DND-41 (cell line): ENCODE results near the gene ZNF541.

Source experiments
- EZH2 ChIP-seq: IDR thresholded peaks from 3 replicates; pipeline ENCODE4 v1.6.1; 2012; ENCODE audit warnings: borderline replicate concordance, low read depth, mild to moderate bottlenecking, moderate library complexity, low read length, inconsistent platforms; ENCODE audit not compliant: severe bottlenecking
- TF ChIP-seq, protein P1 (sequence below): IDR thresholded peaks from 2 replicates; pipeline ENCODE4 v1.5.1; 2012; ENCODE audit warnings: borderline replicate concordance, low read length, moderate library complexity, mild to moderate bottlenecking; ENCODE audit not compliant: poor library complexity, severe bottlenecking; ENCODE audit errors: extremely low read depth

DNA sequence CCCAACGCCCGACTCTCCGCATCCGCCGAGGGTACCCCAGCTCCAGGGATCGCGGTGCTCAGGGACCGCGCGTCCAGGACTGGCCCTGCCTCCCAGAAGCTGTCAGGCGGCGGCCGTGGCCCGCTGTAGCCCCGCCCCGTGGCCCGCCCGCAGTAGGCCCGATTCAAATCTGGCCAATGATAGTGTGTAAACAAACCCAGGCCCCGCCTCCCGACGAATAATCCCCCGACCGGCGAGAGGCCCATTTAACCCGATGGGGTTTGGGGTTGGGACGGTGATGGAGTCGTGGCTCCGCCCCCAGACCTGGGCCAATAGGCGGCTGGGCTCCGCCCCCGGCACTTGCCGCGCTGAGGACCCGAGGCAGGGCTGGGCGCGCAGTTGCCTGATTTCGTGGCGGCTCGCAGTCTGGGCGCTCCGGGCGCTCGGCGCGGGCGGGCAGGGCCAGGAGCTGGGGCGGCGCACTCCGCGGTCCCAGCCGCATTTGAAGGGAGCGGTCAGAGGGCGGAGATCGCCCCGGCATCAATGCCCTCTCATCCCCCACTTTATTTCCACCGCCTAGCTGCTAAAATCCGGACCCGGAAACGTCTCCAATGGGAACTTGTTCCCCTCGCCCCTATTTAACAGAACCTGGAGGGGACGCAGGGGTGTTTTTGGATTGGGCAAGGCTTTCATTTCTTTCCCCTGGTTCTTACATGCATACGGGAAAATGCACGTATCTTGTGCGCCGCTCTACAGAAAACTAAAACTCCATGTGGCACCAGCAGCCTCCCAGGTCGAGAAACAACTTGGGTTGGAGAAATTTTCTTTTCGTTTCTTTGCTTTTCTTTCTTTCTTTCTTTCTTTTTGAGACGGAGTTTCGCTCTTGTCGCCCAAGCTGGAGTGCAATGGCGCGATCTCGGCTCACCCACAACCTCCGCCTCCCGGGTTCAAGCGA, 27.6 kb upstream of the ZNF541 start:
- TF ChIP-seq, protein P1, sequence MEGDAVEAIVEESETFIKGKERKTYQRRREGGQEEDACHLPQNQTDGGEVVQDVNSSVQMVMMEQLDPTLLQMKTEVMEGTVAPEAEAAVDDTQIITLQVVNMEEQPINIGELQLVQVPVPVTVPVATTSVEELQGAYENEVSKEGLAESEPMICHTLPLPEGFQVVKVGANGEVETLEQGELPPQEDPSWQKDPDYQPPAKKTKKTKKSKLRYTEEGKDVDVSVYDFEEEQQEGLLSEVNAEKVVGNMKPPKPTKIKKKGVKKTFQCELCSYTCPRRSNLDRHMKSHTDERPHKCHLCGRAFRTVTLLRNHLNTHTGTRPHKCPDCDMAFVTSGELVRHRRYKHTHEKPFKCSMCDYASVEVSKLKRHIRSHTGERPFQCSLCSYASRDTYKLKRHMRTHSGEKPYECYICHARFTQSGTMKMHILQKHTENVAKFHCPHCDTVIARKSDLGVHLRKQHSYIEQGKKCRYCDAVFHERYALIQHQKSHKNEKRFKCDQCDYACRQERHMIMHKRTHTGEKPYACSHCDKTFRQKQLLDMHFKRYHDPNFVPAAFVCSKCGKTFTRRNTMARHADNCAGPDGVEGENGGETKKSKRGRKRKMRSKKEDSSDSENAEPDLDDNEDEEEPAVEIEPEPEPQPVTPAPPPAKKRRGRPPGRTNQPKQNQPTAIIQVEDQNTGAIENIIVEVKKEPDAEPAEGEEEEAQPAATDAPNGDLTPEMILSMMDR = no peak
- TF ChIP-seq EZH2 = no peak
